Hematopoietic multipotent progenitor cell treated with erythropoietin and hydrocortisone succinate and interleukin-3 and kit ligand, for 17 days (in vitro differentiated cells): ENCODE data around the gene SLC35F2.
"Not testable (repeated sequence)": the region's sequence is repeated elsewhere in the genome, so short reads cannot be mapped to it uniquely, and the experiment has no call there.

ENCODE experiments used
- DNase-seq: peaks from one replicate; pipeline ENCODE4 v3.0.0-alpha.2; 2015; ENCODE audit warnings: low spot score

The SLC35F2 gene

GRCh38 chr11:107789767-107790166 lies 68.8 kb downstream of the SLC35F2 start:
- no peak for DNase-seq

GRCh38 chr11:107787733-107788132 lies 70.9 kb downstream of the SLC35F2 start:
- DNase-seq = no peak

GRCh38 chr11:107785401-107785800 lies 73.2 kb downstream of the SLC35F2 start:
- DNase-seq = no peak

- no peak for DNase-seq
Measured at GRCh38 chr11:107783121-107783520, 75.5 kb downstream of the SLC35F2 start.

GRCh38 chr11:107780775-107781174 lies 77.8 kb downstream of the SLC35F2 start:
- DNase-seq = no peak

- no peak for DNase-seq
Measured at GRCh38 chr11:107780136-107780535, 78.5 kb downstream of the SLC35F2 start.

GRCh38 chr11:107778839-107779517 lies 79.6 kb downstream of the SLC35F2 start:
- DNase-seq = no peak

GRCh38 chr11:107777110-107777509 lies 81.5 kb downstream of the SLC35F2 start:
- DNase-seq = no peak

GRCh38 chr11:107776062-107776461 lies 82.5 kb downstream of the SLC35F2 start:
- no peak for DNase-seq

- DNase-seq = no peak
Measured at GRCh38 chr11:107770551-107770951, 88.0 kb downstream of the SLC35F2 start.

- DNase-seq = no peak
Measured at GRCh38 chr11:107769189-107769588, 89.4 kb downstream of the SLC35F2 start.

GRCh38 chr11:107758719-107759355 lies 99.8 kb downstream of the SLC35F2 start:
- not testable (repeated sequence) for DNase-seq

- no peak for DNase-seq
Measured at GRCh38 chr11:107757661-107758060, 100.9 kb downstream of the SLC35F2 start.

GRCh38 chr11:107756553-107756952 lies 102.0 kb downstream of the SLC35F2 start:
- no peak for DNase-seq

- DNase-seq = no peak
Measured at GRCh38 chr11:107752949-107753822, 105.4 kb downstream of the SLC35F2 start.

- DNase-seq = no peak
Measured at GRCh38 chr11:107752508-107752907, 106.1 kb downstream of the SLC35F2 start.

- no peak for DNase-seq
Measured at GRCh38 chr11:107751082-107751481, 107.5 kb downstream of the SLC35F2 start.

- no peak for DNase-seq
Measured at GRCh38 chr11:107750313-107750712, 108.3 kb downstream of the SLC35F2 start.

- no peak for DNase-seq
Measured at GRCh38 chr11:107747622-107748021, 111.0 kb downstream of the SLC35F2 start.

- DNase-seq = no peak
Measured at GRCh38 chr11:107744736-107745135, 113.9 kb downstream of the SLC35F2 start.

GRCh38 chr11:107743191-107743590 lies 115.4 kb downstream of the SLC35F2 start:
- no peak for DNase-seq

- DNase-seq = peak; percentile 12
Measured at GRCh38 chr11:107741044-107741823, 117.4 kb downstream of the SLC35F2 start.
